ENCODE results near the gene SLC5A6.

The SLC5A6 gene

GRCh38 chr2:27211943-27212625 is at the start of gene SLC5A6, which contains the start of gene ATRAID:
TSS of gene SLC5A6 (minus strand) at chr2:27212268. CDS start at chr2:27207650, 4,618 bp downstream.
TSS of gene ATRAID (plus strand) at chr2:27212041. CDS start at chr2:27212369, 328 bp downstream.
- peak; percentile 89 to 92 for DNase-seq

- no peak for DNase-seq
These were observed 49.3 kb upstream of the SLC5A6 start for GRCh38 chr2:27261241-27261925.

GRCh38 chr2:27258051-27258450 is 46.0 kb upstream of the SLC5A6 start:
- DNase-seq, result no peak

GRCh38 chr2:27256855-27257454 is 44.9 kb upstream of the SLC5A6 start:
- no peak for DNase-seq

DNA sequence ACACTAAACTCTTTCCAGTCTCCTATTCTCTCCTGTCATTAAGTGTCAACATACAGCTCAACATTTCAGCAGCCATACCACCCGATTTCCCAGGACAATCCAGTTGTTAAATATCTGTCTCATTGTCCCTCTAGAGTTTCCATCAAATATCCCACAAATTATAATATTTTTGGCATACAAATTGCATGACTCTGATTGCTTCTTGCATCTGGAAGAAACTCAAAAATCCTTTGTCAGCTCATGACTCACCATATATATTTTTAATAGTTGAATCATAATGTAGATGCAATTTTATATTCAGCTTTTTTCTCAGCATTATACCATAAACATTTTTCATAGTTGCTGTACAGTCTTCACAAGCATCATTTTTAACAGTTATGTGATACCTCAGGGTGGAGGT is 43.6 kb upstream of the SLC5A6 start:
- no peak for DNase-seq

DNA sequence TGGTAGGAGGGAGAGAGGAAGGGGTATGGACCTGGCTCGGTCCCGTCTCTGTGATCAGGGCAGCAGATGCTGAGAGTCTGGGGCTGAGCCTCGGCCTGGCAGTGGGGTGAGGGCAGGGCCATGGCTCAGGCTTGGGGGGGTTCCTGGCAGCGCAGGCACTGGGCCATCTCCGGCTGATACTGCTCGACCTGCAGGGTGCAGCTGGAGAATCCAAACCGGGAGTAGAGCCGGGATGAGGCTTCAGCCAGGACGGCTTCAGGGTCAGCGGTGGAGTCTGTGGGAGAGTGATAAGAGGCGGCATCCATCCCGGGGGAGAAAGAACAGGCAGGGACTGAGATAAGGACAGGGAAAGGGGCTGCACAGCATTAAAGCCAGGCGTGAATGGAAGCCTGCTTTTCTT is 43.1 kb upstream of the SLC5A6 start:
- DNase-seq, result no peak

DNA sequence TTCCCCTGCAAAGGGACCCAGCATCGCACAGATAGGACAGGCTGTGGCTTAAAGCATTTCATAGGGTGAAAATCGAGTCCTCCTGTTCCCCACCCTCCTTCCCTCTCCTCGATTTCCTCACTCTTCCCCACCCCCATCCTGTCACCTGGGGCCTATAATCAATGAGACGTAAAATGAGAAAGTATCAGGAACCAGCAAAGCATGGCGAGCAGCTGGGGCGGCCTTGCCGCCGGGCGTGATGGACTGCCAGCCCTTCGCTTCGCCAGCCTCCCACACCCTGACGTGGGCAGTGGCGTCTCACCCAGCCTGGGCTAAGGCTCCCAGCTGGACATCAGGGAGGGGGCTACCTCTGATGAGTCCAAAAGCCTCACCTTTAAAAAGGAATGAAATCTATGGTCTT is 39.7 kb upstream of the SLC5A6 start:
- no peak for DNase-seq

- DNase-seq, result no peak
These were observed 38.7 kb upstream of the SLC5A6 start for GRCh38 chr2:27250652-27251379.

DNA sequence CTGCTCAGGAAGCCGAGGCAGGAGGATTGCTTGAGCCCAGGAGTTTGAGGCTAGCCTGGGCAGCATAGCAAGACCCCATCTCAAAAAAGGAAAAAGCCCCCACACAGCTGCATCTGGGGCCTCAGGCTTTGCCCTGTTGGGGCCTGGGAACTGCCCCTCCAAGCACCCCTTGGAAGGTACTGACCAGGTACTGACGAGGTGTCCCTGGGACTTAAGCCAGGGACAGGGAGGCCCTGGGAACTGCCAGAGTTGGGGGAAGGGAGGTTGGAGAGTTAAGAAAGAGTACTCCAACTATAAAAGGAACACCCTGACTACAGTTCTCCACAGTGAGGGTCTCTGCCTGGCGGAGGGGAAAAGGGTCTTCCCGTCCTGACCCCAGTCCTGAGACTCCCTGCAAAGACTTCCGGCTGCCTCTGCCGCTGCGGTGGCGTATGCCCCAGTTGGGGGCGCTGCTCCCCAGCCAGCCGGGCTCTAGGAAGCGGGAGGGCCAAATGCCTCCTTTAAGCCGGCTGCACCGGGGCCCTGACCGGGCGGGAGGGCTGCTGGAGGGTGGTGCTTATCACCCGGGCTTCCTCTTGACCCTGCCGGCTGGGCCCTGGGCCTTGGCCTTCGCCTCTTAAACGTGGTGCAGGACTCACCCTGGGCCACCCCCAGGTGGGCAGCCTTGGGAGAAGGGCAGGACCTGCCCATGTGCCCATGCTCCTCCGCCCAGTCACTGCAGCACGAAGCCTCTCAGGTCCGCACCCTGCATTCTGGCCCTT is 38.0 kb upstream of the SLC5A6 start:
- no peak for DNase-seq

DNA sequence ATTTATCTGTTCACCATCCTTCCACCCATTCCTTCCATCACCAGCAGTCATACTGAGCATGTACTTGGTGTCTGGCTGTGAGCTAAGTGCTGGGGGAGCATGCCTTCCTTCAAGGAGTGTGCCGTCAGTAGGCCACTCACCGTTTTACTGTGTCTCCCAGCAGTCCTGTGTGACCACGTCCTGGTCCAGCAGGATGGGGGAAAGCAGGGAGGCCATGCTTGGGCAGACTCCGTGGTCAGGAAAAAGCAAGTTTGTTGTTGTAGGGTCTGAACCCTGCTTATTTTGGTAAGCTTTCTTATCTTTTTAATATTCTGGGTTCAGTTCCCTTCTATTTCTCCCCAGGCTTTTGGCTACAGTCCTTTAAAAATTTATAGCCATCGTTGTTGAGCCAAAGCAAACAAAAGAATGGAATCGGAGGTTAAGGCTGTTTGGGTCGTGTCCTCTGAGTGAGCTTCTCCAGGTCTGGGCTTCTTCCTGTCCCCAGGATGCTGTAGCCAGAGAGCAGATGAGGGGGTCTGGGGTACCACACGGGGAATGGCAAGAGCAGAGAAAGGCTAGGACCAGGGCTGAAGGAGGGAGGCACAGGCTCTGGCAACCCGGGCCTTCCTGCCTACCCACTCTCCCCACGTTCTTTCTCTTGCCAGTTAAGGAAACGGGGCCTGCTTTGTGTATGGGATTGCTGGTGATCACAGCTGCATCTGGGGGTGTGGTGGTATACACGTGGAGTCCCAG is 37.3 kb upstream of the SLC5A6 start:
- DNase-seq, result no peak

DNA sequence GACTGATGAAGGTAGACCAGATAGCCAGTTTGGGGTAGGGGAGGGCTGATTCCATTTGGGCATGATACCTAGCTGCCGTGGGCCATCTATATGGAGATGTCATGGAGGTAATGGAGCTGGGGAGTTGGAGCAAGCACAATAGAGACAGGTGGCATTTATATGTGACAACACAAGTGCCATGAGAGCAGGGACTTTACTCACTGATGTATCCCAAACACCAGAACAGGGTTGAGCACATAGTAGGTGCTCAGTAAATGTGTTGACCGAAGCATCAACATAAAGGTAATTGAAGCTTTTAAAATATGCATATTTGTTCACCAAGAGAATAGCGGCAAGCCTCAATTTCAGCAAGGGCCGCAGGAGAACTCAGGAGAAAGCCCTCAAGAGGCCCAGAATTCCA is 35.8 kb upstream of the SLC5A6 start:
- DNase-seq, result no peak

DNA sequence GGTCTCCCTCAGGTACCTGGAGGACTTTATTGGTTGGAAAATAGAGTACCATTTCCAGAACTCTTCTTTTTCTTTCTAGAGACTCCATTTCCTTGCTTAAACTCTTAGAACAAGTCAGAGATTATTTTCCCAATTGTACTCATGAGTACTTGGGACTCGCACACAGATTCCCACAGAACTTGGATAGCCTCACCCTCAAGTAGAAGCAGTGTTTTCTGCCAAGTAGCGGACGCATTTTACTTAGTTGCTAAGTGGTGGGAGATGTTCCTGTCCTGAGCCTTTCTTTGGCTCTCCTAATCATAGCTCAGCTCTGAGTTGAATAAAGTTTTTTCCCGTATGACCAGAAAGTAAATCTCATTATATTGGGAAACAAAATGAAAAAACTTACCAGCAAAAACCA is 33.6 kb upstream of the SLC5A6 start:
- DNase-seq, result no peak

GRCh38 chr2:27245116-27245515 is 33.0 kb upstream of the SLC5A6 start:
- no peak for DNase-seq

DNA sequence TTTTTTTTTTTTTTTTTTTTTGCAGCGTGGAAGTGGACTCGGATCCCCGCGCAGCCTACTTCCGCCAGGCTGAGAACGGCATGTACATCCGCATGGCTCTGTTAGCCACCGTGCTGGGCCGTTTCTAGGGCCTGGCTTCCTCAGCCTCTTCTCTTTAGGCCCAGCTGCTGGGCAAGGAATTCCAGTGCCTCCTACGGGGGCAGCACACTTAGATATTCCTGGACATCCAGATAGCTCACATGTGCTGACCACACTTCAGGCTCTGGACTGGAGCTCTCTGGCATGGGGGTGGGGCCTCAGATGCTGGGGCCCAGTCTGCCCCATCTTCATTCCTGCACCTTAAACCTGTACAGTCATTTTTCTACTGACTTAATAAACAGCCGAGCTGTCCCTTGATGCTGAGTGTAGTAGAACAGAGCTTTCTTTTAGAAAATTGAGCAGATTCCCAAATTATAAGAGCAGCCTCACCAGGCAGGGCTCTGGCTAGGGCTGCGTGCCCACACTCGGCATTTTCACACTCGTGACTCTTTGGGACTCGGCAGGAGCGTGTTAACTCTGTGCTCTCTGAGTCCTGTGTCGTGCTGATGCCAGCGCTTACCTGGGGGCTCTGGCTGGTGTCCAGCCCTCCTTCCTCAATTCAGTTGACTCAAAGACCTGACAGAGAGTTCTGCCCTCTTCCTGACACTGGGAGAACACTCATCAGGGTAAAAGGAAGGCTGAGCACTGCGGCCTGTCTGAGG is 31.5 kb upstream of the SLC5A6 start:
- DNase-seq, result no peak

DNA sequence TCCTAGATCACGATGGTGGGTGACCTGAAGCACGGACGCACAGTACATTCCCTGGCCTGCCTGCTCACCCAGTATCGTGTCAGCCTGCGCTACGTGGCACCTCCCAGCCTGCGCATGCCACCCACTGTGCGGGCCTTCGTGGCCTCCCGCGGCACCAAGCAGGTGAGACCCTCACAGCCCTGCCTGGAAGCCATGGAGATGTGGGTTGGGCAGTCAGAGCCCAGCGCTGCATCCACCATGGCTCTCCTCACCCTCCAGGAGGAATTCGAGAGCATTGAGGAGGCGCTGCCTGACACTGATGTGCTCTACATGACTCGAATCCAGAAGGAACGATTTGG is 30.5 kb upstream of the SLC5A6 start:
- no peak for DNase-seq

- DNase-seq, result no peak
These were observed 29.9 kb upstream of the SLC5A6 start for GRCh38 chr2:27241761-27242613.

DNA sequence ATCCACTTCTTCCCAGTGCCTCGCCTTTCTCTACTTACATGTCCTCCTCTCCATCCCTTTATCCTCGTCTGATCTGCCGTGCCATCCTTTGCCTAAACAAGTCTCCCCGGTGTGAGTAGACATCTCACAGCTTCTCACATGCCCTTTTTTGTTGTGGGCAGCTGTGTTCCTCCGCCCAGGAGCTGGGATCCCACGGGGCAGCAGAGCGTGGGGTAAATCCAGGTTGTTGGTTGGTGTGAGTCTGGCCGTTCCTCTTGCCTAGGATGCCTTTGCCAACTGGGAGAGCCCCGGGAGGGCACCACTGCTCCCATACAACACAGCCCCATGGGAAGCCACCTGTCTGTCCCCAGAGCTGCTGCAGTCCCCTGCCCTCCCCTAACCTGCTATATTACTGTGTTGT is 28.3 kb upstream of the SLC5A6 start:
- no peak for DNase-seq

DNA sequence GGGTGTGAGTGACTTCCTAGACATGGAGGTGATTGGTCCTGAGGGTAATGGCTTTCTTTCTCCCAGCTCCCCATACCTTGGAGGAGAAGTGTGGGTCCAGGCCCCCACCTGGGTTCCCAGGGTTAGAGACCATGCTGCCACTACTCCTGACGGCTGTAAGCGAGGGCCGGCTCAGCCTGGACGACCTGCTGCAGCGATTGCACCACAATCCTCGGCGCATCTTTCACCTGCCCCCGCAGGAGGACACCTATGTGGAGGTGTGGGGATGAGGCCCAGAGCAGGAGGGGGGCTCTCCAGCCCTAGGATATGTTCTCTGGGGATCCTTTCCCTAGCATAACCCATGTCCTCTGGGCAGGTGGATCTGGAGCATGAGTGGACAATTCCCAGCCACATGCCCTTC is 26.9 kb upstream of the SLC5A6 start:
- no peak for DNase-seq

DNA sequence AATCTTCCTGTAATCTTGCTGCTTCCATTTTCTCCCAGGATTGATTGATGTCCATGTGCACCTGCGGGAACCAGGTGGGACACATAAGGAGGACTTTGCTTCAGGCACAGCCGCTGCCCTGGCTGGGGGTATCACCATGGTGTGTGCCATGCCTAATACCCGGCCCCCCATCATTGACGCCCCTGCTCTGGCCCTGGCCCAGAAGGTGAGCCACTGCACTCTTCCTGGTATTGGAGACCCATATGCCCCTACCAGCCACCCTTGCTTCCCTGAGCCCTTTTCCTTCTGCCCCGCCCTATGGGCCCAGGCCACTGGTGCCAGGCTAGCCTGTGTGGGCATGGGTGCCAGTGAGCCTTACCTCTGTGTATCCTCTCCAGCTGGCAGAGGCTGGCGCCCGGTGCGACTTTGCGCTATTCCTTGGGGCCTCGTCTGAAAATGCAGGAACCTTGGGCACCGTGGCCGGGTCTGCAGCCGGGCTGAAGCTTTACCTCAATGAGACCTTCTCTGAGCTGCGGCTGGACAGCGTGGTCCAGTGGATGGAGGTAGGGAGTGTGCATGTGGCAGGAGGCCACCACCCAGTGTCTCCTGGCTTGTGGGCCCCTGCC is 25.4 kb upstream of the SLC5A6 start:
- DNase-seq, result no peak

DNA sequence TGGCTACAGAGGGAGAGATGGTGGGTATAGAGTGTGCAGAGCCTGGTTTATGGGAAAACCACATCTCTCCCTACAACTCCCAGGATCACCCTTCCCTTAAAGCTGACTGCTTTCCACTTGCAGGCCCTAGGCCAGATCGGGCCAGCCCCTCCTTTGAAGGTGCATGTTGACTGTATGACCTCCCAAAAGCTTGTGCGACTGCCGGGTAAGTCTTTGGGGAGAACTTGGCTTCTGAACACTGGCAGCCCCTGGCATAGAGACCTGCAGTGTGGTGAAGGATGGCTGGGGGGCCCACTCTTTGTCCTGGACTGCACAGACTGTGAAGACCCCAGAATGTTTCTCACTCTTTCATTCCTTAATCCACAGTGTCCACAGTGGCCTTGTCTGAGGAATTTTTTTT is 24.6 kb upstream of the SLC5A6 start:
- DNase-seq, result no peak

Data from NCI-H2081 (cell line).